K562 (cell line): Measurements from ENCODE around the gene CSMD2.

Experiments
- CTCF ChIP-seq, 3 experiments: IDR thresholded peaks in 2 of 3; conservative IDR thresholded peaks in 1 of 3; 2 replicates each; pipeline ENCODE4 v1.5.1; 2011 to 2012; ENCODE audit warnings: low read length in 3 of 3, mild to moderate bottlenecking in 3 of 3, control low read depth in 2 of 3, improper control_type of control experiment in 1 of 3, inconsistent platforms in 1 of 3, low read depth in 1 of 3, mixed read lengths in 1 of 3, moderate library complexity in 1 of 3; ENCODE audit not compliant: insufficient read depth in 2 of 3
- POLR2A ChIP-seq: fragments of 450-650 bp; conservative IDR thresholded peaks from 2 replicates; pipeline ENCODE4 v1.6.1; 2016

- TF ChIP-seq CTCF (IDR thresholded peaks at IDR 0.05 in 2 of 3, conservative IDR thresholded peaks at IDR 0.05 in 1 of 3; ENCODE audit: insufficient read depth in 2 of 3, low read depth in 1 of 3, low read length in 3 of 3) (no peak), POLR2A (no peak)
Measured at GRCh38 chr1:33716976-33717688, 447.9 kb downstream of the CSMD2 start.
